GM21528 (cell line): ENCODE data around the gene PHF23.

Experiments used
- ATAC-seq: cut with Tn5 transposase; IDR thresholded peaks from one replicate; pipeline ENCODE4 v1.9.1; 2021; ENCODE audit warnings: mild to moderate bottlenecking, moderate library complexity; ENCODE audit not compliant: unreplicated experiment, low FRiP score

PHF23 gene

DNA sequence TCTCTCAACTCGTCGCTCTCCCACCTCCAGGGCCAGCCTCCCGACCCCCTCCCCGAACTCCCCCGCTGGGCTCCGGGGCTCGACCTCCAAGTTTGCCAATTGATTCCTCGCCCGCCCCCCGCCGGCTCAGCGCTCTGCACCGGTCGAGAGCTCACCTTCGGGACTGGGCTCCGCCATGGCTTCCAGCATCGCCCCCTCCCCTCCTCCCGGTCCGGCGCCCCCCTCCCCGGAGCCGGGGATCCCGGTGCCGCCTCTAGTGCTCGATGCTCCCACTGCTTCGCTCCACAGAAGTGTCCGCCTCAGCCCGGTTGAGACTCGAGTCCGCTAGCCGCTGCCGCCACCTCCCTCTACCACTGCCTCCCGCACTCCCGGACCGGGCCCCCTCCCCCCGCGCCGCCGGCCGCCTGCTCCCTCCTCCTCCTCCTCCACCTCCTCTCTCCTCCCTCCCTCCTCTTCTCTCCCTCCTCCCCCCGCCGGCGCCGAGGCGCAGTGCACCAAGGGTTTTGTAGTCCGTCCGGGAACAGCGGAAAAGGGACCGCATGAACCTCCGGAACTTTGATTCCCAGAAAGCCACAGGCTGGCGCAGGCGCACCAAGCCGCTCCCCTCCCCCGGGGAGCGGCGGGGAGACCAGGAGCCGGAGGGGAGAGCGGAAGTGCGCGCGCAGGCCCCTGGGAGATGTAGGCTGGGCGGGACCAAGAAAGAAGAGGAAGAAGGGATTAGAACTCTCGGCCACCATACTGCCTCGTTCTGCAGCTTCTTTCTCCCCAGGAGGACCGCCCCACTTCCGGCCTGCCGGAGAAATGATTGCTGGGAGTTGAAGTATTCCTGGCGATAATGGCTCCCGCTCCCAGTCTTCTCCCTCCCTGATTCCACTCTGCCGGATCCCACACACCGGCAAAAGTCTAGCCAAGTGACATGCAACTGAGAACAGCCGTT is at the start of gene PHF23:
TSS of gene PHF23 (minus strand) at position 367 of the 937 bp plus-strand sequence. CDS start at position 189, 178 bp downstream.
- peak; percentile 41 for ATAC-seq

DNA sequence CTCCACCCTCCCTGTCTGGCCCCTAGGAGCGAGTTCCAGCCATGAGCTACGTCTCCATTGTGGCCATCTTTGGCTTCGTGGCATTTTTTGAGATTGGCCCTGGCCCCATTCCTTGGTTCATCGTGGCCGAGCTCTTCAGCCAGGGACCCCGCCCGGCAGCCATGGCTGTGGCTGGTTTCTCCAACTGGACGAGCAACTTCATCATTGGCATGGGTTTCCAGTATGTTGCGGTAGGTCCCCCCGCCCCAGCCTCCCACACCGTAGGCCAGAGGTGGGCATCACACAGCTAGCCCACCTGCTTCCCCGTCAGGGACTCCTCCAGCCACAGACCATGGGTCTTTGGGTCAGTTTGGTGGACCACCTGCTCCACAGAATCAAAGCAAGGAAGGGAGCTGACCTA is 46.4 kb upstream of the PHF23 start:
- ATAC-seq = no peak

DNA sequence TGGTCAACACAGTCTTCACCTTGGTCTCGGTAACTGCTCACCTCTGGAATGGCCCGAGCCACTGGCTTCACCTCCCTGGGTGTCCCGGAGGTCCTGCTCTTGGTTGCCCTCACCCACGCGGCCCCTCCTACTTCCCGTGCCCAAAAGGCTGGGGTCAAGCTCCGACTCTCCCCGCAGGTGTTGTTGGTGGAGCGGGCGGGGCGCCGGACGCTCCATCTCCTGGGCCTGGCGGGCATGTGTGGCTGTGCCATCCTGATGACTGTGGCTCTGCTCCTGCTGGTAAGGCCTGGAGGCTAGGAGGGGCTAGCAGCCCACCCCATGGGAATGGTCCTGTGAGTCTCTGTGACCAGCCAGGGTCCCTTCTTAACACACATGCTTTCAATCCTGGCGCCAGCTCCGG is 45.7 kb upstream of the PHF23 start:
- ATAC-seq = no peak

- no peak for ATAC-seq
Observed at GRCh38 chr17:7283471-7284216, 44.4 kb upstream of the PHF23 start.

- ATAC-seq = no peak
Observed at GRCh38 chr17:7282752-7283321, 43.6 kb upstream of the PHF23 start.

- no peak for ATAC-seq
Observed at GRCh38 chr17:7281953-7282751, 42.9 kb upstream of the PHF23 start.

DNA sequence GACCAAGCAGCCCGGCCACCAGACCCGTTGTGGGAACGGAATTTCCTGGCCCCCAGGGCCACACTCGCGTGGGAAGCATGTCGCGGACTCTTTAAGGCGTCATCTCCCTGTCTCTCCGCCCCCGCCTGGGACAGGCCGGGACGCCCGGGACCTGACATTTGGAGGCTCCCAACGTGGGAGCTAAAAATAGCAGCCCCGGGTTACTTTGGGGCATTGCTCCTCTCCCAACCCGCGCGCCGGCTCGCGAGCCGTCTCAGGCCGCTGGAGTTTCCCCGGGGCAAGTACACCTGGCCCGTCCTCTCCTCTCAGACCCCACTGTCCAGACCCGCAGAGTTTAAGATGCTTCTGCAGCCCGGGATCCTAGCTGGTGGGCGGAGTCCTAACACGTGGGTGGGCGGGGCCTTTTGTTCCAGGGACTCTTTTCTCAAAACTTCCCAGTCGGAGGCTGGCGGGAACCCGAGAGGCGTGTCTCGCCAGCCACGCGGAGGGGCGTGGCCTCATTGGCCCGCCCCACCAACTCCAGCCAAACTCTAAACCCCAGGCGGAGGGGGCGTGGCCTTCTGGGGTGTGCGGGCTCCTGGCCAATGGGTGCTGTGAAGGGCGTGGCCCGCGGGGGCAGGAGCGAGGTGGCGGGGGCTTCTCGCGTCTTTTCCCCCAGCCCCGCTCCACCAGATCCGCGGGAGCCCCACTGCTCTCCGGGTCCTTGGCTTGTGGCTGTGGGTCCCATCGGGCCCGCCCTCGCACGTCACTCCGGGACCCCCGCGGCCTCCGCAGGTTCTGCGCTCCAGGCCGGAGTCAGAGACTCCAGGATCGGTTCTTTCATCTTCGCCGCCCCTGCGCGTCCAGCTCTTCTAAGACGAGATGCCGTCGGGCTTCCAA is 42.1 kb upstream of the PHF23 start, which contains the start of gene SLC2A4:
TSS of gene SLC2A4 (plus strand) at position 645 of the 879 bp plus-strand sequence. CDS start at position 862, 217 bp downstream.
- ATAC-seq = no peak

- no peak for ATAC-seq
Observed at GRCh38 chr17:7280519-7281073, 41.3 kb upstream of the PHF23 start.

DNA sequence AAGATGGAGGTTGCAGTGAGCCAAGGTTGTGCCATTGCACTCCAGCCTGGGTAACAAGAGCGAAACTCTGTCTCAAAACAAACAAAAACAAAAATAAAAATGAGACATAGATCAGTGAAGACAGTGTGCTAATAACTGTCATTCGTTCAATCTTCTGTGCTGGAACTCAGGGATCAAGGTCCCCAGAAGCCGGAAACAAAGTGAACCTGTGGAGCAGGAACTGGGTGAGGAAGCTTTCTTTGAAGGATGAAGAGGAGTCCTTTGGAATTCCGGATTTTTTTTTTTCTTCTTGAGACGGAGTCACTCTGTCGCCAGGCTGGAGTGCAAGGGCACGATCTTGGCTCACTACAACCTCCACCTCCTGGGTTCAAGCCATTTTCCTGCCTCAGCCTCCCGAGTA is 40.2 kb upstream of the PHF23 start:
- ATAC-seq = no peak

DNA sequence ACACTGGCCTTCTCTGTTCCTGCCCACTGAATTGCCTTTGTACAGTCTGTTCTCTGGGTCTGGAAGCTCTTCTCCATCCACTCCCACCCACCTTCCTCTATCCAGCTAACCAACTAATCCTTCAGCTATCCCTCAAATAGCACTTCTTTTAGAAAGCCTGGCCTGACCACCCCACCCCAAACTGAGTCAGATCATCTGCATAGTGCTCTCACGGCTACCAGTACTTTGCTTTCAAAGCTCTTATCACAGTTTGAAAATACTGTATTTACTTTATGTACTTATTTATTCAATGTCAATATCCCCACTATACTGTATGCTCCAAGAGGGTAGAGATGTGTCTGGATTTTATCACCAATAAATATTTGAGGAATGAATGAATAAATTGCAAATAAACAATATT is 27.5 kb upstream of the PHF23 start:
- no peak for ATAC-seq

GRCh38 chr17:7263801-7264078 is 24.5 kb upstream of the PHF23 start:
- ATAC-seq = no peak

DNA sequence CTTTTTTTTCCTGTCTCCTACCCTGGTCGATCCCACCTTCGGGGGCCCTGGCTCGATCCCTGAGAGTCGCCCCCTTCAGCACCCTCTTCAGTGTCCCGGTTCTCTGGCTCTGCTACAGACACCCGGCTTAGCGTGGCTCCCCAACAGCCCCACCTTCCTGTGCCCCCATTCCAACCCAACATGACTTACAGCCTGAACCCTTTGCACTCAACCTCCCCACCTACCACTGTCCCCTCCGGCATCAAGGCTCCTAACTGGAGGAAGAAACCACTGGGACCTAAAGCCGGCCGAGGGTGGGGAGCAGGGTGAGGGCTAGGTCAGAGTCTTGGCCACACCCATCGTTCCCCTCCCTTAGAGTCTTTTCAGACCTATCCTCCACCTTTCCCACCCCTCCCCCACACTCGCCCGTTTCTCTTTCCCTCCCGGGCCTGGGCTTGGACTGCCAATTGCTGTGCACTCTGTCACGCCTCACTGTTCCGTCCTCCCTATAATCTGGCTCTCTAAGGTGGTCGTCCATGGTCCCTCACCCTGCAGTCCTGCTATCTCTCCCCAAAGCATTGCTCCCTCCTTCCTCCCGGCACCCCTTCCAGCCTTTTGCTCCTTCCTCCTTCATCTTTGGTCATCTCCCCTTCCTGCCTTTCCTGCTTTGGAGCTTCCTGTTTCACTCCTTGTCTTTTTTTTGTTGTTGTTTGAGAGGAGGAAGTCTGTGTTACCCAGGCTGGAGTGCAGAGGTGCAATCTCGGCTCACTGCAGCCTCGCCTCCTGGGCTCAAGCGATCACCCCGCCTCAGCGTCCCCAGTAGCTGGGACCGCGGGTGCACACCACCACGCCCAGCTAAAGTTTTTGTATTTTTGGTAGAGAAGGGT is 23.9 kb upstream of the PHF23 start:
- no peak for ATAC-seq

DNA sequence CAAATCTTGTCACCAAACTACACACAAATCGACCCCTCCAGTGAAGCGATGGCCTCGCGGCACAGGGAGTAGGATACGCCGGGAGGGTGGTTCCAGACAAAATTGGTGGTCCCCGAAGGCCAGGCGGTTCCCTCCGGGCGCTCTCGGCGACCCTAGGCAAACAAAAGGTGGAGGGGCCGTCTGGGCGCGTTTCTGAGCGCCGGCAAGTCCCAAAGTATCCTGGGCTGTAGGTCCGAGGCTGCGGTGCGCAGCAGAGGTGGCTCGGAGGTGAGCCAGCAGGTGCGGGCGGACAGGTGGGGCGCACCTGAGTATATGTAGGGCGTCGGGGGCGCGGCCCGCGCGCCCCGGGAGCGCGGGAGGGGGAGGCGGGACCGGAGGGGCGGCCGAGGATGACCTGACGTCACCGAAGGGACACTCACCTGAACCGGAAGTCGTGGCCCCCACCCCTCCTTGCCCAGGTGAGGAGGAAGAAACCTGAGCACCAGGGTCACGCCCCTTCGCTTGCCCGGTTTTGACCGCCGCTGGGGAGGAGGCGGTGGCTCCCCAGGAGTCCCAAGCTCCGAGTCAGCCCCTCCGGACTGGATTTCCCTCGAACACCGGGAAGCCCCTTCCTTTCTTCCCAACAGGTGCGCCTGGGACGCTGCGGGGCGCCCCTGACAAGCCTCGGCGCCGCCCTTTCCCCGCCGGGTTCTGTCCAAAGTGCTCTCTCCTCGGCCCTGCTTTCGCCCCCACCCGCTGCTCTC is 23.1 kb upstream of the PHF23 start, which contains the start of gene CLDN7:
TSS of gene CLDN7 (minus strand) at position 287 of the 743 bp plus-strand sequence. CDS start 435 bp downstream, outside the sequence.
- ATAC-seq = no peak

DNA sequence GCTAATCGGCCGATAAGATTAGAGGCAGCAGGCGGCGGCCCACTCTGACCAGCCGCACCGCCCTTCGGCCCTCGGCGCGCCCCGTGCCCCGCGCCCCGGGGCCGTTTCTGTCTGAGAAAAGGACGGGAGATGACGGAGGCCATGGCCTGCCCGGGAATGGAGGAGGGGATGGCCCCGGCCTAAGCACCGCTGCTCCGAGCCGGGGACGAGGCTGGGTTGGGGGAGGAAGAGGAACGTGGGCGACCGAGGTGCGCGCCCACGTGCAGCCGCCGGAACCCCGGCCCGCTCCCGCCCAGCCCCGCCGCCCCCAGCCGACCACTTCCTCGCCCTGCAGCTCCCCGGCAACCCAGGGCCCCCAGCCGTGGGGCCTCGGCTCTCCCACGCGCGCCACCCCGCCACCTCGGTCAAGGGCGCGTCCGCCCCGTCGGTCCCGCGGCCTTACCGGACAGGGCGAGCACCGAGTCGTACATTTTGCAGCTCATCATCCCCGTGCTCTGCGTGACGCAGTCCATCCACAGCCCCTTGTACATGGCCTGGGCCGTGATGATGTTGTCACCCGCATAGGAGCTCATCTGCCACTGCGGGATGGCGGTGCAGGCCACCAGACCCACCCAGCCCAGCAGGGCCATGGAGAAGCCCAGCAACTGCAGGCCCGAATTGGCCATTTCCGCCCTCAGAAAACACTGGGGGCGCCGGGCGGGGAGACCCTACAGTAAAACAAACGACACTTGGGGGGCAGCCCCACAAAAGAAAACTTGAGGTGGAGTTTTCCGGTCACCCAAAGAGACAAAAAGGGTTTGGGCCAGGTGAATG is 22.3 kb upstream of the PHF23 start:
- no peak for ATAC-seq

DNA sequence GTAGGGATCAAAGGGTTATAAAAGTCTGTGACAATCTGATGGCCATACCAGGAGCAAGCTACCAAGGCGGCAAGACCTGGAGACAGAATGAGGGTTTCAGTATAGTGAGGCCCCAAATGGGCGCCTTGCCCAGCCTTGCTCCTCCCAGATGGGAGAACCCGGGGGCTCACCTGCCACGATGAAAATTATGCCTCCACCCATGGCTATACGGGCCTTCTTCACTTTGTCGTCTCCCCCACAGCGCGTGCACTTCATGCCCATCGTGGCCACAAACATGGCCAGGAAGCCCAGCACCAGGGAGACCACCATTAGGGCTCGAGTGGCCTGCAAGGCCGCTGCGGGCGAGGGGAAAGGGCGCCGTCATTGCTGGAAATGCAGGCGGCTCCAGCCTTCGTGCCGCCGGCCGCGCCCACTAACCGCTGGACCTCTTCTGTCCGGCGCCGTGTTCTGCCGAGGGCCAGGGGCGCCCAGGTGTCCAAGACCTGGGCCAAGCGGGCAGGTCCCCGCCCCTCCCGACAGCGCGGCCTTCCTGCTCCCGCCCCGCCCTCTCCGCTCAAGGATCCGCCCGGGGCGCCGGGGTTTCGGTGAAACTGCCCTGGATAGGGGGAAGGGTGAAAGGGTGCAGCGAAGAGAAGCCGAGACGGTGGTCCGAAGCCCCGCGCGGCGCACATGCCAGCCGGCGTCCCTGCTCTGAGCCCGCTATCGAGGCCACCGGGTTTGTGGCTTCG is 21.6 kb upstream of the PHF23 start:
- ATAC-seq = no peak

DNA sequence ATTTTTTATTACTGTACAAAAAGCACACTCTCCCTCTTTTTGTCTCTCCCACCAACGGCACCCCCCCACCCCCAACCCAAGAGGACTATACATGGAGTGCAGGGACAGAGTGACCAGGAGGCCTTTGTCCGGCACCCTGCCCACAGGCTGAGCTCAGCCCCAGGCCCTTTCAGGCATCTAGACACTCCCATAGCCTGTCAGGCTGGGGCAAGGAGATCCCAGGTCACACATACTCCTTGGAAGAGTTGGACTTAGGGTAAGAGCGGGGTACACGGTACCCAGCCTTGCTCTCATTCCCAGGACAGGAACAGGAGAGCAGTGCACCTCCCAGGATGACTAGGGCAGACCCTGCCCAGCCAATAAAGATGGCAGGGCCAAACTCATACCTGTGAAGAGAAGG is 20.9 kb upstream of the PHF23 start:
- no peak for ATAC-seq
